Measurements from ENCODE around the gene MYO3A. TPM values are rescaled to one million over a fixed set of nuclear protein-coding genes. Genes with fewer than 3 reads are reported as not detected.

The MYO3A gene
- total and polyA plus RNA-seq, 2 donors (not counting 1 experiment from before 2014, with no cell fraction given) = 0.27 to 1.4 TPM

GRCh38 chr10:25972631-25973030 is 38.6 kb downstream of the MYO3A start:
- no peak for DNase-seq
- intact Hi-C loops (cut with micrococcal nuclease) = no loop called here
- H3K4me3 ChIP-seq (ENCODE audit: control extremely low read depth in 1 of 5, extremely low read depth in 1 of 5, insufficient read depth in 1 of 5, low read depth in 2 of 5, low read length in 4 of 5) = no peak overlapping the region
- no peaks in the 10 kb centered on the region for H3K36me3 ChIP-seq (replicated peaks in 1 of 2; ENCODE audit: control extremely low read depth in 1 of 2, control insufficient read depth in 1 of 2, extremely low read depth in 1 of 2, insufficient read depth in 2 of 2, low read length in 1 of 2)
- no peaks in the 10 kb centered on the region for H3K4me1 ChIP-seq (ENCODE audit: control insufficient read depth in 2 of 2, insufficient read depth in 2 of 2, low read length in 2 of 2)
- Mint-ChIP-seq H3K27me3 (peaks cover 10% of the 10 kb centered on the region), H3K9me3 (ENCODE audit: insufficient read depth) (no peaks in the 10 kb centered on the region), H3K4me1 (no peaks in the 10 kb centered on the region), H3K4me3 (no peak overlapping the region), H3K27ac (no peak overlapping the region)
- H3K9me3 ChIP-seq (ENCODE audit: control extremely low read depth in 1 of 3, control insufficient read depth in 2 of 3, insufficient read depth in 1 of 3, low read length in 2 of 3) = no peaks in the 10 kb centered on the region
- POLR2A ChIA-PET = no interaction called here
- H3K9ac ChIP-seq (ENCODE audit: low read length) = no peak overlapping the region
- no peak overlapping the region for H2AFZ ChIP-seq (ENCODE audit: insufficient read depth, low read depth, low read length, poor library complexity, severe bottlenecking)
- CTCF ChIA-PET = no interaction called here
- no peaks in the 10 kb centered on the region for H3K79me2 ChIP-seq (ENCODE audit: control insufficient read depth, insufficient read depth, low read length)
- no peaks in the 10 kb centered on the region for H4K20me1 ChIP-seq (ENCODE audit: control insufficient read depth, insufficient read depth, low read length, poor library complexity, severe bottlenecking)
- no peak overlapping the region for H3K4me2 ChIP-seq (replicated peaks; ENCODE audit: low read depth, low read length, poor library complexity, severe bottlenecking)
- TF ChIP-seq CTCF (IDR thresholded peaks at IDR 0.05) (no peak), EZH2 (IDR thresholded peaks at IDR 0.05; ENCODE audit: borderline replicate concordance, insufficient read depth, low read depth, low read length, poor library complexity, severe bottlenecking) (no peak)
- no peak for ATAC-seq (ENCODE audit: low read depth)
- no peaks in the 10 kb centered on the region for H3K27me3 ChIP-seq (replicated peaks in 1 of 4; ENCODE audit: control extremely low read depth in 1 of 4, control insufficient read depth in 3 of 4, insufficient read depth in 4 of 4, low read length in 3 of 4)
- H3K27ac ChIP-seq (ENCODE audit: low read length in 2 of 2) = no peak overlapping the region

GRCh38 chr10:25974897-25975459 is 40.9 kb downstream of the MYO3A start:
- Mint-ChIP-seq H3K27ac (no peak overlapping the region), H3K27me3 (peaks cover 7% of the 10 kb centered on the region), H3K4me3 (no peak overlapping the region), H3K4me1 (no peaks in the 10 kb centered on the region), H3K9me3 (ENCODE audit: insufficient read depth) (no peaks in the 10 kb centered on the region)
- Histone ChIP-seq H3K4me1 (ENCODE audit: control insufficient read depth in 2 of 2, insufficient read depth in 2 of 2, low read length in 2 of 2) (no peaks in the 10 kb centered on the region), H3K79me2 (ENCODE audit: control insufficient read depth, insufficient read depth, low read length) (no peaks in the 10 kb centered on the region), H3K9me3 (ENCODE audit: control extremely low read depth in 1 of 3, control insufficient read depth in 2 of 3, insufficient read depth in 1 of 3, low read length in 2 of 3) (no peaks in the 10 kb centered on the region), H3K27me3 (replicated peaks in 1 of 4; ENCODE audit: control extremely low read depth in 1 of 4, control insufficient read depth in 3 of 4, insufficient read depth in 4 of 4, low read length in 3 of 4) (no peaks in the 10 kb centered on the region), H3K4me3 (ENCODE audit: control extremely low read depth in 1 of 5, extremely low read depth in 1 of 5, insufficient read depth in 1 of 5, low read depth in 2 of 5, low read length in 4 of 5) (no peak overlapping the region), H3K9ac (ENCODE audit: low read length) (no peak overlapping the region), H2AFZ (ENCODE audit: insufficient read depth, low read depth, low read length, poor library complexity, severe bottlenecking) (no peak overlapping the region), H4K20me1 (ENCODE audit: control insufficient read depth, insufficient read depth, low read length, poor library complexity, severe bottlenecking) (no peaks in the 10 kb centered on the region), H3K27ac (ENCODE audit: low read length in 2 of 2) (no peak overlapping the region), H3K36me3 (replicated peaks in 1 of 2; ENCODE audit: control extremely low read depth in 1 of 2, control insufficient read depth in 1 of 2, extremely low read depth in 1 of 2, insufficient read depth in 2 of 2, low read length in 1 of 2) (no peaks in the 10 kb centered on the region), H3K4me2 (replicated peaks; ENCODE audit: low read depth, low read length, poor library complexity, severe bottlenecking) (no peak overlapping the region)
- no peak for ATAC-seq (ENCODE audit: low read depth)
- no peak for DNase-seq
- 88% methylated on average over 1 of the region's 3 CpGs for WGBS (ENCODE audit: insufficient coverage)
- no peak for TF ChIP-seq CTCF (IDR thresholded peaks at IDR 0.05)
- no peak for TF ChIP-seq EZH2 (IDR thresholded peaks at IDR 0.05; ENCODE audit: borderline replicate concordance, insufficient read depth, low read depth, low read length, poor library complexity, severe bottlenecking)
- CTCF ChIA-PET = no interaction called here
- intact Hi-C loops (cut with micrococcal nuclease) = no loop called here
- POLR2A ChIA-PET = no interaction called here

All from B cell (primary cell).